OCI-LY3 (cell line): ENCODE results near the gene NOP56.

Experiments
- H2AFZ ChIP-seq: fragments of 200-600, 300-600 bp; shearing (Covaris generic); 2 replicates; pipeline ENCODE4 v1.6.0; 2014; ENCODE audit warnings: antibody characterized with exemption, low read depth, low read length
- H3K27ac ChIP-seq: fragments of 200-600, 300-600 bp; sonication (generic); 2 replicates; pipeline ENCODE4 v1.5.1; 2014; ENCODE audit warnings: mild to moderate bottlenecking, low read length, moderate library complexity, mixed read lengths
- H3K27me3 ChIP-seq: fragments of 200-600, 300-600 bp; sonication (generic); 2 replicates; pipeline ENCODE4 v1.6.1; 2014; ENCODE audit warnings: low read depth, low read length, mixed read lengths
- H3K36me3 ChIP-seq: fragments of 200-600, 300-600 bp; sonication (generic); replicated peaks from 2 replicates; pipeline ENCODE3; 2014; ENCODE audit warnings: low read depth, low read length, mixed read lengths
- H3K4me1 ChIP-seq: fragments of 300-600, 200-600 bp; sonication (generic); 2 replicates; pipeline ENCODE4 v1.6.1; 2014; ENCODE audit warnings: low read length, mixed read lengths
- H3K4me2 ChIP-seq: fragments of 200-600, 300-600 bp; sonication (generic); 2 replicates; pipeline ENCODE4 v1.6.1; 2014; ENCODE audit warnings: low read length, mixed read lengths
- H3K4me3 ChIP-seq: fragments of 300-600, 200-600 bp; sonication (generic); 2 replicates; pipeline ENCODE4 v1.5.1; 2014; ENCODE audit warnings: antibody characterized with exemption, mild to moderate bottlenecking, low read length, moderate library complexity
- H3K79me2 ChIP-seq: fragments of 300-600, 200-600 bp; shearing (Covaris generic); 2 replicates; pipeline ENCODE4 v1.6.1; 2014; ENCODE audit warnings: mild to moderate bottlenecking, low read length, mixed read lengths
- H3K9ac ChIP-seq: fragments of 300-600, 200-600 bp; shearing (Covaris generic); 2 replicates; pipeline ENCODE4 v1.6.0; 2014; ENCODE audit warnings: mild to moderate bottlenecking, low read length, moderate library complexity
- H3K9me3 ChIP-seq: fragments of 200-600, 300-600 bp; shearing (Covaris generic); 2 replicates; pipeline ENCODE4 v1.6.1; 2014; ENCODE audit warnings: low read length, mixed read lengths; ENCODE audit not compliant: insufficient read depth
- H4K20me1 ChIP-seq: fragments of 200-600, 300-600 bp; sonication (generic); 2 replicates; pipeline ENCODE4 v1.6.1; 2016; ENCODE audit warnings: low read length, mixed read lengths; ENCODE audit not compliant: insufficient read depth
- CTCF ChIP-seq: fragments of 200-600, 300-600 bp; sonication (generic); IDR thresholded peaks from 2 replicates; pipeline ENCODE4 v1.5.1; 2014; ENCODE audit warnings: antibody characterized with exemption, low read length, low read depth
- EZH2phosphoT487 ChIP-seq: fragments of 200-600 bp; shearing (Covaris generic); IDR thresholded peaks from 2 replicates; pipeline ENCODE4 v1.6.1; 2018; ENCODE audit warnings: antibody characterized with exemption, mixed run types, low read depth

NOP56 gene

GRCh38 chr20:2619961-2620595, 32.4 kb upstream of the NOP56 start:
- Histone ChIP-seq H3K27me3 (peaks cover 26% of the 10 kb centered on the region), H3K36me3 (no peaks in the 10 kb centered on the region), H3K27ac (no peak overlapping the region), H4K20me1 (no peaks in the 10 kb centered on the region), H3K4me1 (peaks cover 25% of the 10 kb centered on the region), H3K79me2 (no peaks in the 10 kb centered on the region), H3K4me3 (no peak overlapping the region), H2AFZ (no peak overlapping the region), H3K9ac (no peak overlapping the region), H3K9me3 (no peaks in the 10 kb centered on the region), H3K4me2 (no peak overlapping the region)
- TF ChIP-seq CTCF (no peak), EZH2phosphoT487 (no peak)

GRCh38 chr20:2624190-2624589, 28.2 kb upstream of the NOP56 start:
- H3K4me3 ChIP-seq, result no peak overlapping the region
- H4K20me1 ChIP-seq, result no peaks in the 10 kb centered on the region
- TF ChIP-seq CTCF (no peak), EZH2phosphoT487 (no peak)
- no peaks in the 10 kb centered on the region for H3K36me3 ChIP-seq
- H3K27ac ChIP-seq, result no peak overlapping the region
- no peak overlapping the region for H3K4me2 ChIP-seq
- H2AFZ ChIP-seq, result no peak overlapping the region
- no peak overlapping the region for H3K9ac ChIP-seq
- peaks cover 15% of the 10 kb centered on the region for H3K27me3 ChIP-seq
- no peaks in the 10 kb centered on the region for H3K9me3 ChIP-seq
- H3K79me2 ChIP-seq, result no peaks in the 10 kb centered on the region
- peaks cover under 1% of the 10 kb centered on the region; the same call in 1 of the 2 replicates for H3K4me1 ChIP-seq

- H4K20me1 ChIP-seq, result no peaks in the 10 kb centered on the region
- no peak overlapping the region for H3K9ac ChIP-seq
- H3K4me2 ChIP-seq, result no peak overlapping the region
- H3K27ac ChIP-seq, result no peak overlapping the region
- H3K27me3 ChIP-seq, result peaks cover 10% of the 10 kb centered on the region; the same call in 1 of the 2 replicates
- no peak overlapping the region for H2AFZ ChIP-seq
- H3K9me3 ChIP-seq, result no peaks in the 10 kb centered on the region
- H3K4me1 ChIP-seq, result no peaks in the 10 kb centered on the region
- H3K36me3 ChIP-seq, result no peaks in the 10 kb centered on the region
- TF ChIP-seq CTCF (no peak), EZH2phosphoT487 (no peak)
- no peaks in the 10 kb centered on the region for H3K79me2 ChIP-seq
- H3K4me3 ChIP-seq, result no peak overlapping the region
Measured at GRCh38 chr20:2625062-2625461, 27.4 kb upstream of the NOP56 start.

DNA sequence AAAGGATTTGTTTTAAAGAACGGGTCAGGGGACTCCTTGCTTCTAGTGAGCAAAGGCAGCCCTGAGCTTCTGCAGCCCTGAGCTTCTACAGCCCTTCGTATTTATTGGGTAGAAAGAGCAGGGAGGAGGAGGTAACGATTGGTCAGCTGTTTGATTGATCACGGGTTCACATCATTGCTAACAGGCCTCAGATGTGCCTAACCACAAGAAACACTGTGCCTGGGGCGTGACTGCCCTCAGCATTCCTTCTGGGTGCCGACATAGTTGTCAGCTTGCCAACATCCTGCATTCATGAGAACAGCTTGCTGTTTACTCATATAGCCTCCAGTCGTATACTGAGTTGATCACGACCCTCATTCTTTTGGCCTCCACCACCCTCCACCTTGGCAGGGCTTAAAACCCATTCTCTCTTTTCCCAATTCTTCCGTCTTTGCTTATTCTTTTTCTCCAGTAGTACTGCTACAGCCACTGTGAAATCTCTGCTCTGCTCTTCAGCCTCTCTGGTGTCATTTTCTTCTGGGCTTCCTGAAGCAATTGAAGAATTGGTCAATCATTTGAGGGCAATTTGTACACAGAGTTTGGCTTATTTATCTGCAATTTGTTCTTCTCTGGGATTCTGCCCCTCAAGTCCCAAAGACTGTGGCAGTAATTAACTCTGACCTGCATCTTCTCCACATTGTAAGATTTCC, 25.4 kb upstream of the NOP56 start:
- TF ChIP-seq EZH2phosphoT487 (no peak), CTCF (no peak)
- Histone ChIP-seq H3K4me2 (no peak overlapping the region), H3K27ac (no peak overlapping the region), H3K9ac (no peak overlapping the region), H4K20me1 (no peaks in the 10 kb centered on the region), H3K79me2 (no peaks in the 10 kb centered on the region), H3K4me1 (no peaks in the 10 kb centered on the region), H3K36me3 (no peaks in the 10 kb centered on the region), H3K27me3 (0 out of 2 replicates have a peak, but pooled peaks cover 12% of the 10 kb centered on the region), H3K9me3 (no peaks in the 10 kb centered on the region), H3K4me3 (no peak overlapping the region), H2AFZ (no peak overlapping the region)
